MCF 10A (cell line): ENCODE results near the gene SLC39A3. TPM values are rescaled to one million over a fixed set of nuclear protein-coding genes. Genes with fewer than 3 reads are reported as not detected.

Experiments used
- BruUV-seq: library from RNA; stranded (reverse); fragments of 400-500 nt; replicated peaks from 2 replicates; lab custom pipeline; 2021; lab: Mats Ljungman, UMichigan
- CTCF ChIA-PET: fragments of 300-600 bp; sonication (Branson Sonifier 250); formaldehyde crosslinking; extraction: SDS; loops from one replicate; lab custom pipeline; 2021; ENCODE audit warnings: antibody characterized with exemption, inconsistent platforms; lab: Yijun Ruan, JAX
- POLR2A ChIA-PET: fragments of 300-600, 350-650 bp; sonication (Branson Sonifier 250); formaldehyde crosslinking; extraction: SDS; loops from one replicate; lab custom pipeline; 2020; ENCODE audit warnings: antibody characterized with exemption, inconsistent platforms; lab: Yijun Ruan, JAX
- DNase-seq: peaks from one replicate; pipeline ENCODE4 v3.0.0-alpha.2; 2018; ENCODE audit not compliant: unreplicated experiment
- H3K27ac Mint-ChIP-seq: one replicate; pipeline ENCODE4 v1.8.0; 2022; ENCODE audit warnings: mild to moderate bottlenecking, low read depth, mixed read lengths; ENCODE audit not compliant: unreplicated experiment
- H3K27me3 Mint-ChIP-seq: one replicate; pipeline ENCODE4 v1.8.0; 2022; ENCODE audit warnings: mixed read lengths; ENCODE audit not compliant: insufficient read depth, unreplicated experiment
- H3K36me3 Mint-ChIP-seq: one replicate; pipeline ENCODE4 v1.8.0; 2022; ENCODE audit warnings: mild to moderate bottlenecking, moderate library complexity, mixed read lengths; ENCODE audit not compliant: insufficient read depth, unreplicated experiment
- H3K4me1 Mint-ChIP-seq: one replicate; pipeline ENCODE4 v1.8.0; 2022; ENCODE audit warnings: mixed read lengths; ENCODE audit not compliant: insufficient read depth, unreplicated experiment
- H3K4me3 Mint-ChIP-seq: one replicate; pipeline ENCODE4 v1.8.0; 2022; ENCODE audit warnings: mild to moderate bottlenecking, moderate library complexity, mixed read lengths; ENCODE audit not compliant: unreplicated experiment
- H3K9me3 Mint-ChIP-seq: one replicate; pipeline ENCODE4 v1.8.0; 2022; ENCODE audit warnings: mixed read lengths; ENCODE audit not compliant: unreplicated experiment
- intact Hi-C: fragments of 100-400 bp; cut with micrococcal nuclease; formaldehyde crosslinking; loops from 2 replicates; pipeline ENCODE4 v1.14.1; 2022
- total RNA-seq: library from RNA; stranded (reverse); gene quantifications from 2 replicates; pipeline ENCODE4 v1.2.3, GENCODE V29; 2022
- TF ChIP-seq, protein P1 (sequence below): fragments of 200-600 bp; IDR thresholded peaks from one replicate; pipeline ENCODE4 v1.8.0; 2022; ENCODE audit warnings: antibody characterized with exemption, mild to moderate bottlenecking; ENCODE audit not compliant: unreplicated experiment

The SLC39A3 gene
- total RNA-seq, 1 experiment from 2014 or later: 21.3 TPM

DNA sequence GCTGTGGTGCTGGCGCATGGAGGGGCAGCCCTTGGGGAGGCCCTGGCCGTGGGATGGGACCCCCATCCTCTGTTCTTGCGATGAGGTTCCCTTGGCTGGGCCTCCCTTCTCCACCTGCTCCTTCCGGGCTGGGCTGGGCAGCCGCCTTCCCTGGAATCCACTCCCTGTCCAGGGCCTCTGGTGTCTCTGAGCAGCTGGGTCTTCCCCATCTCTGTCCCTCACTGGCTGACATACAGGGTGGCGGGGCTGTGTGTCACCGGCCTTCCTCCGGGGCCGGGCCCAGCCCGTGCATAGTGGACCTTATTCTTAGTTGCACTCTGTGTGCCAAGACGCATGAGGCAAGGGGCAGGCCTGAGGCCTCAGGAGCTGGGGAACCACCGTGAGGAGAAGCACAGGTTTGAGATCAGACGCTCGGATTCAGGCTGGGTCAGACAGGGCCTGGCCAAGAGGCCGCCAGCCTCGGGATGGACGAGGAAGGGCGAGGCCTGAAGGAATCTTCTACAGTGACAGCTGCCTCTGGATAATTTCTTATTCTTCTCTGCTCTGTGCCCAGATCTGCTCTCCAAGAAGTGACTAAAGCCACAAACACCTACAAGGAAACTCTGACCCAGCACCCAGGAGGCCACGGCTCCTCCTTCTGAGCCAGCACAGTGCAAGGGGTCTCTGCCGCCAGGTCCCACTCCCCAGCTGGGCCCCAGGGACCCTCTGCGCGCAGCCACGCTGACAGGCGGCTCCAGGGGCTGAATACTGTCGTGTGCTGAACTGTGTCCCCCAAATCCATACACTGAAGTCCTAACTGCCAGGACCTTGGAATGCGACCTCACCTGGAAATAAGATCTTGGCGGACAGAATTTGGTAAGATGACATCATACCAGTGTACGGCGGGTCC, 32.2 kb upstream of the SLC39A3 start:
- H3K36me3 Mint-ChIP-seq: peaks cover 24% of the 10 kb centered on the region

DNA sequence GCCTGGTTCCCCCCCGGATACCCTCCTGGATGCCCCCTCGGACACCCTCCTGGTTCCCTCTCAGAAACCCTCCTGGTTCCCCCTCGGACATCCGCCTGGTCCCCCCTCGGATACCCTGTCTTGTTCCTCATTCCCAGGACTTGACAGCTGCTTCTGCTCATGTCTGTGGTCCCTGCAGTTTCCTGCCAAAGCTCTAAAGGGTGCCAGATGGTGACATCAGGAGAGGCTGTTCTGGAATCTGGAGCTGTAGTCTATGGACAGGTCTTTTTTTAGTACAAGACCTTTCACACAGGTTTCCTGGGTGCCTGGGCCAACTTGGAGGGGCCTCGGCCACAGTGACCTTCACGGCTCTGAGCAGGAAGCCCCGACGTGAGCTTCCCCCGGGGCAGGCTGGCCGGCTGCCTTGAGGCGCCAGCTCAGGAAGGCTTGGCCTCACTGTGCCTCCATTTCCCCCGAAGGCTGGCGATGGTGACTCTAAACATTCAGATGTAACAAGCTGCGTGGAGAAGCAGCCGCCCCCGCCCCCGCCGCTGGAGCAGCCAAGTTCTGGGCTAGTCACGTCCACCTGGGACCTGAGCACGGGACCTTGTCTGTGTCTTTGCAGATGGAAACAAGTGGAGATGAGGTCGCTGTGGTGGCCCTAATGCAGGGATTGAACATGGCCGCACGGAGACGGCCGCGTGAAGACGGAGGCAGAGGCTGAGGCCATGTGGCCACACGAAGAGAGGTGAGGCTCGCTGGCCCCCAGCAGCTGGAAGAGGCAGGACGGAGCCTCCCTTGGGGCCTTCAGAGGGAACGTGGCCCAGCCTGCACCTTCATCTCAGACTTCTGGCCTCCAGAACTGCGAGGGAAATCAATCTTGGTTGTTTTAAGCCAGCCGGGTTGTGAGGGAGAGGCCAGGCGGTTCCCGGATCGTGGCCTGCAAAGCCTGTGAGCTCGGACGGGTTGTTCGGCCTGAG, 30.5 kb upstream of the SLC39A3 start:
- CTCF ChIA-PET: interaction anchor here (0.9 to 1.6 kb wide), 2 partner anchors 12 to 21 kb away, joined by 3 to 5 read pairs; no protein-coding TSS in a partner anchor
- TF ChIP-seq, protein P1, sequence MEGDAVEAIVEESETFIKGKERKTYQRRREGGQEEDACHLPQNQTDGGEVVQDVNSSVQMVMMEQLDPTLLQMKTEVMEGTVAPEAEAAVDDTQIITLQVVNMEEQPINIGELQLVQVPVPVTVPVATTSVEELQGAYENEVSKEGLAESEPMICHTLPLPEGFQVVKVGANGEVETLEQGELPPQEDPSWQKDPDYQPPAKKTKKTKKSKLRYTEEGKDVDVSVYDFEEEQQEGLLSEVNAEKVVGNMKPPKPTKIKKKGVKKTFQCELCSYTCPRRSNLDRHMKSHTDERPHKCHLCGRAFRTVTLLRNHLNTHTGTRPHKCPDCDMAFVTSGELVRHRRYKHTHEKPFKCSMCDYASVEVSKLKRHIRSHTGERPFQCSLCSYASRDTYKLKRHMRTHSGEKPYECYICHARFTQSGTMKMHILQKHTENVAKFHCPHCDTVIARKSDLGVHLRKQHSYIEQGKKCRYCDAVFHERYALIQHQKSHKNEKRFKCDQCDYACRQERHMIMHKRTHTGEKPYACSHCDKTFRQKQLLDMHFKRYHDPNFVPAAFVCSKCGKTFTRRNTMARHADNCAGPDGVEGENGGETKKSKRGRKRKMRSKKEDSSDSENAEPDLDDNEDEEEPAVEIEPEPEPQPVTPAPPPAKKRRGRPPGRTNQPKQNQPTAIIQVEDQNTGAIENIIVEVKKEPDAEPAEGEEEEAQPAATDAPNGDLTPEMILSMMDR: no peak
- POLR2A ChIA-PET: no interaction called here
- no peak for DNase-seq
- Mint-ChIP-seq H3K9me3 (no peaks in the 10 kb centered on the region), H3K27me3 (no peaks in the 10 kb centered on the region), H3K4me1 (peaks cover 3% of the 10 kb centered on the region), H3K27ac (no peak overlapping the region), H3K4me3 (no peak overlapping the region), H3K36me3 (peaks cover 37% of the 10 kb centered on the region)
- no TSS peak for BruUV-seq
- intact Hi-C loops: no loop called here

More for the DNA sequence above, 32.2 kb upstream of the SLC39A3 start:
- TF ChIP-seq, protein P1: no peak
- Mint-ChIP-seq H3K9me3 (no peaks in the 10 kb centered on the region), H3K27me3 (no peaks in the 10 kb centered on the region), H3K27ac (no peak overlapping the region), H3K4me1 (peaks cover 10% of the 10 kb centered on the region), H3K4me3 (no peak overlapping the region)
- CTCF ChIA-PET: interaction anchor here (0.7 kb wide), 1 partner anchor 138 kb away, joined by 5 read pairs; no protein-coding TSS in a partner anchor
- no TSS peak for BruUV-seq
- POLR2A ChIA-PET: no interaction called here
- intact Hi-C loops: no loop called here
- no peak for DNase-seq

DNA sequence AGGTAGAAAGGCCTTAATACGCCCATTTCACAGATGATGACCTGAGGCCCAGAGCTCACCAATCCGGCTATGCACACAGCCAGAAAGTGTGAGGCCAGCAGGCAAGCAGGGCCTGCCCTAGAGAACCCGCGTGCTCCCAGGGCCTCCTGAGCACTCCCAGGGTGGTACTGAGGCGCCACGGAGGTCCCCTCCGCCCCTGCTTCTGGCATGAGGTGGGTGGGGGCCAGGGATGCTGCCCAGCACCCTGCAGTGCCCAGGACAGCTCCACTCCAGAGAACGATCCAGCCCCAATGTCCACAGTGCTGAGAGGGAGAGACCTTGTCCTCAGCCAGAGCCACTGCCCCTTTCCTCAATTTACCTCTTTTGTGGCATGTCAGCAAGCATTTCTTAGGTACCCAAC, 29.4 kb upstream of the SLC39A3 start:
- TF ChIP-seq, protein P1: no peak
- ChIA-PET CTCF (interaction anchor here (1.5 to 1.6 kb wide), 2 partner anchors 19 to 121 kb away, joined by 5 to 6 read pairs; no protein-coding TSS in a partner anchor), POLR2A (no interaction called here)
- DNase-seq: no peak
- H3K27ac Mint-ChIP-seq: no peak overlapping the region
- peaks cover 47% of the 10 kb centered on the region for H3K36me3 Mint-ChIP-seq
- no peaks in the 10 kb centered on the region for H3K4me1 Mint-ChIP-seq
- no peaks in the 10 kb centered on the region for H3K9me3 Mint-ChIP-seq
- no peak overlapping the region for H3K4me3 Mint-ChIP-seq
- H3K27me3 Mint-ChIP-seq: no peaks in the 10 kb centered on the region
- intact Hi-C loops: no loop called here
- no TSS peak for BruUV-seq
